VCaP (cell line): ENCODE results near the gene ELAVL2.

Source experiments
- H3K27ac ChIP-seq: fragments of 450-650 bp; 2 replicates; pipeline ENCODE4 v1.5.1; 2017
- CTCF ChIP-seq: fragments of 450-650 bp; conservative IDR thresholded peaks from 2 replicates; pipeline ENCODE4 v1.5.1; 2017; ENCODE audit warnings: mild to moderate bottlenecking, moderate library complexity

Gene ELAVL2

GRCh38 chr9:23746317-23746716 lies 79.7 kb downstream of the ELAVL2 start:
- no peak for TF ChIP-seq CTCF
- H3K27ac ChIP-seq = no peak overlapping the region

- no peak overlapping the region for H3K27ac ChIP-seq
- no peak for TF ChIP-seq CTCF
Observed at GRCh38 chr9:23743036-23743435, 83.0 kb downstream of the ELAVL2 start.

- H3K27ac ChIP-seq = no peak overlapping the region
- no peak for TF ChIP-seq CTCF
Observed at GRCh38 chr9:23741351-23741750, 84.7 kb downstream of the ELAVL2 start.

- H3K27ac ChIP-seq = no peak overlapping the region
- no peak for TF ChIP-seq CTCF
Observed at GRCh38 chr9:23740531-23740930, 85.5 kb downstream of the ELAVL2 start.

- no peak overlapping the region for H3K27ac ChIP-seq
Observed at GRCh38 chr9:23739753-23740152, 86.3 kb downstream of the ELAVL2 start.

GRCh38 chr9:23736293-23736692 lies 89.7 kb downstream of the ELAVL2 start:
- no peak overlapping the region for H3K27ac ChIP-seq
- no peak for TF ChIP-seq CTCF

More at GRCh38 chr9:23739753-23740152, 86.3 kb downstream of the ELAVL2 start:
- no peak for TF ChIP-seq CTCF

GRCh38 chr9:23733495-23734078 lies 92.5 kb downstream of the ELAVL2 start:
- no peak for TF ChIP-seq CTCF
- no peak overlapping the region for H3K27ac ChIP-seq
